OCI-LY7 (cell line): ENCODE data around the gene EGFR.

ENCODE experiments used
- CTCF ChIP-seq: fragments of 200-600 bp; sonication (generic); conservative IDR thresholded peaks from 2 replicates; pipeline ENCODE4 v1.5.1; 2014; ENCODE audit warnings: mild to moderate bottlenecking, antibody characterized with exemption, low read length, moderate library complexity, mixed read lengths
- EZH2phosphoT487 ChIP-seq: fragments of 200-600 bp; sonication (generic); IDR thresholded peaks from 2 replicates; pipeline ENCODE4 v1.6.1; 2018; ENCODE audit warnings: low read depth, borderline replicate concordance, mild to moderate bottlenecking, mixed run types, antibody characterized with exemption, low read length, moderate library complexity, mixed read lengths

- TF ChIP-seq CTCF, result no peak
- TF ChIP-seq EZH2phosphoT487, result no peak
These were observed 116.0 kb downstream of the EGFR start for GRCh38 chr7:55134786-55135185.
